NB4 (cell line): ENCODE data around the gene TFG.

Experiments used
- DNase-seq: peaks from one replicate; pipeline ENCODE4 v3.0.0; 2010; ENCODE audit warnings: low read depth
- H3K4me3 ChIP-seq: one replicate; pipeline ENCODE4 v1.5.1; 2011; ENCODE audit warnings: mild to moderate bottlenecking, low read depth, low read length, moderate library complexity
- MYC ChIP-seq: IDR thresholded peaks from 2 replicates; pipeline ENCODE4 v1.6.1; 2011; ENCODE audit warnings: low read depth, low read length
- POLR2A ChIP-seq: IDR thresholded peaks from 2 replicates; pipeline ENCODE4 v1.6.1; 2011; ENCODE audit warnings: mild to moderate bottlenecking; ENCODE audit not compliant: insufficient read length; ENCODE audit errors: extremely low read depth
- TF ChIP-seq, protein P1 (sequence below): IDR thresholded peaks from one replicate; pipeline ENCODE4 v1.5.1; 2012; ENCODE audit warnings: low read depth, low read length
- TF ChIP-seq, protein P2 (sequence below): IDR thresholded peaks from 2 replicates; pipeline ENCODE4 v1.6.1; 2011; ENCODE audit warnings: low read depth, low read length

TFG gene

DNA sequence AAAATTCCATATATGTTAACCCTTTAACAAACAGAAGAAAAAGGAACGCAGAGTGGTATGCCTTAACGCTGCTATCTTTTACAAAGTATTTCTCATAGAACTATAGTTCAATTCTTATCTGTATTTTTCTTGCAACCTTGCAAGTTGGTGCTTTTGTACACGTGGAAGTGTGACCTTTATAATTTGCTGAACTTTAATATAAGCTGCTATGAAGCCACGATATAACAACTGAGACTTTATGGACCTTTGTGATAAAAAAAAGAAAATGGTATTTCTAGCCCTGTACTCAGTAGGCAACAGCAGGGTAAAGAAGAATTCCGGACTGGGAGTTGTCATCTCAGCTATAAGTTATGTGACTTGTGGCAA lies 6.3 kb upstream of the TFG start:
- H3K4me3 ChIP-seq, result no peak overlapping the region
- DNase-seq, result no peak
- no peak for TF ChIP-seq MYC
- TF ChIP-seq POLR2A, result no peak
- TF ChIP-seq, protein P1, sequence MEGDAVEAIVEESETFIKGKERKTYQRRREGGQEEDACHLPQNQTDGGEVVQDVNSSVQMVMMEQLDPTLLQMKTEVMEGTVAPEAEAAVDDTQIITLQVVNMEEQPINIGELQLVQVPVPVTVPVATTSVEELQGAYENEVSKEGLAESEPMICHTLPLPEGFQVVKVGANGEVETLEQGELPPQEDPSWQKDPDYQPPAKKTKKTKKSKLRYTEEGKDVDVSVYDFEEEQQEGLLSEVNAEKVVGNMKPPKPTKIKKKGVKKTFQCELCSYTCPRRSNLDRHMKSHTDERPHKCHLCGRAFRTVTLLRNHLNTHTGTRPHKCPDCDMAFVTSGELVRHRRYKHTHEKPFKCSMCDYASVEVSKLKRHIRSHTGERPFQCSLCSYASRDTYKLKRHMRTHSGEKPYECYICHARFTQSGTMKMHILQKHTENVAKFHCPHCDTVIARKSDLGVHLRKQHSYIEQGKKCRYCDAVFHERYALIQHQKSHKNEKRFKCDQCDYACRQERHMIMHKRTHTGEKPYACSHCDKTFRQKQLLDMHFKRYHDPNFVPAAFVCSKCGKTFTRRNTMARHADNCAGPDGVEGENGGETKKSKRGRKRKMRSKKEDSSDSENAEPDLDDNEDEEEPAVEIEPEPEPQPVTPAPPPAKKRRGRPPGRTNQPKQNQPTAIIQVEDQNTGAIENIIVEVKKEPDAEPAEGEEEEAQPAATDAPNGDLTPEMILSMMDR, result no peak
- TF ChIP-seq, protein P2, sequence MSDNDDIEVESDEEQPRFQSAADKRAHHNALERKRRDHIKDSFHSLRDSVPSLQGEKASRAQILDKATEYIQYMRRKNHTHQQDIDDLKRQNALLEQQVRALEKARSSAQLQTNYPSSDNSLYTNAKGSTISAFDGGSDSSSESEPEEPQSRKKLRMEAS, result no peak

DNA sequence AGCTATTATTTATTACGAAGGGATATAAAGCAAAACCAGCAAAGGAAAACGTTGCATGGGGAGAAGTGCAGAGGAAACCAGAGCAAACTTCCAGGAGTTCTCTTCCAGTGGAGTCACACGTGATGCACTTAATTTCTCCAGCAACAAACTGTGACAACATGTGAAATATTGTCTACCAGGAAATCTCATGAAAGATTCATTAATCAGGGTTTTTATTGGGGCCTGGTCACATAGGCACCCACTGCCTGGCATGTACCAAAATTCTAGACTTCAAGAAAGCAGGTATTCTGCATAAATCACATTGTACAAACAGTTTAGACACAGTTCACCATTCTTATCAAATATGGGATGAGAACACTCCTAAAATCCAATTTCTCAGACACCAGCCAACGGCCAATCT lies 5.4 kb upstream of the TFG start:
- DNase-seq, result no peak
- TF ChIP-seq, protein P1, result no peak
- TF ChIP-seq, protein P2, result no peak
- no peak for TF ChIP-seq MYC
- no peak overlapping the region for H3K4me3 ChIP-seq

DNA sequence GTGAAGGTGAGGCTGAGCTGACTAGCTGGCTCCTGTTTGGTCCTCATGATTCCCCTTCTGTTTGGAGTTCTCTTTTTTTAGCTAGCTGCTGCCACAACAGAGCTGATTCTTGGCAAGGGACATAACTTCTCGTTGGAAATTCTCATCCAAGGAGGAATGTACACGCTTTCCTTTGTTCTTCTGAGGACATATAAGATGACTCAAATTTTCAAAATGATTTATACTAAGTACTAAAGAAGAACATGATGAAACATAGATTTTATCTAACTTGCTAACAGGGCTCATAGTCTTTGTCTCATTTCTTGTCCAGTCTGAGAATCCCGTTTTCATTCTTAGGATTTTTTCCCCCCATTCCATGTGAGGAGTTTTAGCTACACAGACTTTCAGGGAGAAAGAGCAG lies 2.9 kb upstream of the TFG start:
- TF ChIP-seq MYC (no peak), POLR2A (no peak)
- TF ChIP-seq, protein P1, result no peak
- TF ChIP-seq, protein P2, result no peak
- DNase-seq, result no peak
- H3K4me3 ChIP-seq, result no peak overlapping the region

DNA sequence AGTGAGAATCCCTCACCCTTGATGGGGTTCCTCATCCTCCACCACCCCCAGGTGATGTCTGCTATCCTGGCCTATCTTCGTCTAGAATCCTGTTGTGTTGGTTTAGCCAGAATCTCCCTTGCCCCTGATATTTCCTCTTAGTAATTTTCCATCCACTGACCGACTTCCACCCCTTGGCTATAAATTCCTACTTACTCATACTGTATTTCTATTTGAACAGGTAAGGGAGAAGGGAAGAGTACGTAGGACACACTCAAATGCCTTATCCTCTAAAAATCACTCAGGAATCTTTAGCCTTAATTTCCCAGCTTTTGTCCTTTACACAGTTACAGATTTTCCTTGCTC lies 678 bp upstream of the TFG start:
- no peak for DNase-seq
- peak overlapping the region; percentile 54 for H3K4me3 ChIP-seq
- TF ChIP-seq, protein P2, result no peak
- TF ChIP-seq, protein P1, result no peak
- TF ChIP-seq MYC (no peak), POLR2A (no peak)

DNA sequence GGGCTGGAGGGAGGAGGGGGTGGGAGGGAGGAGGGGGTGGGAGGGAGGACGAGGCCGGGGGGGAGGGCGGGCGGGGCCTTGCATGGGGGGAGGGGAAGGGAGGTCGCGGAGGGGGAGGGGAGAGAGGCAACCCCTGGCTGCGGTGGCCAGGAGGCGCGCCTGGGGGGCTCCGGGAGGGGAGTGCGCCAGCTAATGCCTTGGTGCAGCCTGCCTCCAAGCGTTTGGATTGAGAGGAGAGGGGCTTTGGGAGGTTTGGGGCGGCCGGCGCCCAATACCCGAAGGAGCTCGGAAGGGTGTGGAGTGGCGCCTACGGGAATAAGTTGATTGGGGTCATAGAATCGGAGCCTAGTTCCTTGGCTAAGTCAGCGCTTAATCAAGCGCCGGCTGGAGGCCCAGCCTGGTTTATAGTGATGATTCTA lies 557 bp downstream of the TFG start:
- DNase-seq, result peak; percentile 54
- no peak for TF ChIP-seq POLR2A
- peak overlapping the region; percentile 93 for H3K4me3 ChIP-seq

DNA sequence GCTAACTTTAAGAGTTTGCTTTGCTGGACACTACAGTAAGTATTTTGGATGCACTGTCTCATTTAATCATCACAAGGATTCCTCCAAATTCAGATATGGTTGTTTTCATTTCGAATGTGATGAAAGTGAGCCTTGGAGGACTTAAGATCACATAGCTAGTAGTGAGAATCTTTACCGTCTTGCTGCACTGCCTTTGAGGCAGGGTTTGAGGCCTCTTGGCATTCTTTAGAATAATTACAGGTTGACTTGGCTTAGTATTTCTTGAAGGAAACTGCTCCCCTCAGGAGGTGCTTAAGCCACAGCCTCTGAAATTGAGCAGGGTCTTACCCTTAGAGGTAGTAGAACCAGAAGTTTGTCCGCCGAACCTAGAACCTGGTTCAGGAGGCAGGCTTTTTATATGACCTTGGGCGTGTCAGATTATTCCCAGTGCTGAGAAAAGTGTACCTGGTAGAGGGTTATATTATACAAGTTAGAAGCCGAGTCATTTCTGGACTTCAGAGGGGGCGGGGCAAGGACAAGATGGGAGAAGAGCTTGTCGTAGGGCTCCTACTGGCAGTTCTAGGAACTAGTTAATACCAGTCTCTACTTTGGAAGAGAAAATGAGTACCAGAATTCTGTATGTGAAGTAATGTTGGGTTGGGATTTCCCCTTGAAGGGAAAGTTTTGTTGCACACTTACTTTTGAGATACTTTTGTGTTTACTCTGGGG lies 1.1 kb downstream of the TFG start:
- DNase-seq, result peak; percentile 69
- TF ChIP-seq, protein P2, result no peak
- TF ChIP-seq POLR2A (no peak), MYC (no peak)
- H3K4me3 ChIP-seq, result peak overlapping the region; percentile 93

DNA sequence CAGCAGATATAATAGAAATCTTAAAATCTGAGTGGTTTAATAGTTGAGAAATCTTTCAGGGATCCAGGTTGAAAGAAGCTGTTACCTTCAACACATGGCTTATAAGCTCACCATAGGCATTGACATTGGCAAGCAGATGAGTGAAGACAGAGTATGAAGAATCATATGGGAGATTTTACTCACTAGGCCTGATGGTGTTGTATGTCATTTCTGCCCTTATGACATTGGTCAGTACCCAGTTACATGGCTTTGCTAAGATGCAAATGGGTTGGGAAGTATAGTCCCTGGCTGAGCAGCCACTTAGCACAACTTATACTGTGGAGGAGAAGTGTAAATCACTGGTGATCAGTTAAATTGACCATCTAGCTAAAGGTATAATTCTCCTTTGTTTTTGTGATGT lies 5.9 kb downstream of the TFG start:
- no peak for DNase-seq
- TF ChIP-seq, protein P2, result no peak
- TF ChIP-seq MYC, result no peak
- TF ChIP-seq, protein P1, result no peak
- TF ChIP-seq POLR2A, result no peak
- no peak overlapping the region for H3K4me3 ChIP-seq
